Metanephros (tissue), 1 donor: Measurements from ENCODE around the gene SLAIN2. TPM values are rescaled to one million over a fixed set of nuclear protein-coding genes. Genes with fewer than 3 reads are reported as not detected.

ENCODE experiments used
- total RNA-seq: library from RNA; depleted of rRNA; stranded (reverse); fragments of >200 nt; gene quantifications from one replicate; pipeline ENCODE4 v1.2.3, GENCODE V29; 2014

Gene SLAIN2
- total RNA-seq: 48.2 TPM

GRCh38 chr4:48340965-48341775, at the start of gene SLAIN2:
SLAIN2 (plus strand) TSS chr4:48341529; CDS start chr4:48341740, 211 bp downstream.

Other genes starting within 250 kb of the SLAIN2 start
- 4.0 TPM for gene TXK, start 207.3 kb upstream of the SLAIN2 start, total RNA-seq
- gene TEC, start 71.7 kb upstream of the SLAIN2 start, total RNA-seq: 2.8 TPM
- gene SLC10A4, start 141.8 kb downstream of the SLAIN2 start, total RNA-seq: 0.41 TPM
- not detected for gene ZAR1, start 148.7 kb downstream of the SLAIN2 start, total RNA-seq